ENCODE measurements around the gene SLCO3A1.

DNA sequence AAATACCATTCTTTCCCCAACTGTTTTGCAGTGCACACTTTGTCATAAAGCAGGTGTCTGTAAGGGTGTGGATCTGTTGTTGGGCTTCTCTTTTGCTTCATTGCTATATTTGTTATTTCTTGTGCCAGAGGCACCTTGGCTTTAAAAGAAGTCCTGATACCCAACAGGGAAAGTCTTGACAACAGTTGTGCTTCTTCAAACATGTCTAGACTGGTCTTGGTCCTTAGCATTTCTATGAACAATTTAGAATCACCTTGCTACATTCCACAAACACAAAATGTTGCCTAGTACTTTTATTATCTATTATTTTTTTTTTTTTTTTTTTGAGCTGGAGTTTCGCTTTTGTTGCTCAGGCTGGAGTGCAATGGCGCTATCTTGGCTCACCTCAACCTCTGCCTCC, 233.7 kb downstream of the SLCO3A1 start:
- TF ChIP-seq, protein P1, sequence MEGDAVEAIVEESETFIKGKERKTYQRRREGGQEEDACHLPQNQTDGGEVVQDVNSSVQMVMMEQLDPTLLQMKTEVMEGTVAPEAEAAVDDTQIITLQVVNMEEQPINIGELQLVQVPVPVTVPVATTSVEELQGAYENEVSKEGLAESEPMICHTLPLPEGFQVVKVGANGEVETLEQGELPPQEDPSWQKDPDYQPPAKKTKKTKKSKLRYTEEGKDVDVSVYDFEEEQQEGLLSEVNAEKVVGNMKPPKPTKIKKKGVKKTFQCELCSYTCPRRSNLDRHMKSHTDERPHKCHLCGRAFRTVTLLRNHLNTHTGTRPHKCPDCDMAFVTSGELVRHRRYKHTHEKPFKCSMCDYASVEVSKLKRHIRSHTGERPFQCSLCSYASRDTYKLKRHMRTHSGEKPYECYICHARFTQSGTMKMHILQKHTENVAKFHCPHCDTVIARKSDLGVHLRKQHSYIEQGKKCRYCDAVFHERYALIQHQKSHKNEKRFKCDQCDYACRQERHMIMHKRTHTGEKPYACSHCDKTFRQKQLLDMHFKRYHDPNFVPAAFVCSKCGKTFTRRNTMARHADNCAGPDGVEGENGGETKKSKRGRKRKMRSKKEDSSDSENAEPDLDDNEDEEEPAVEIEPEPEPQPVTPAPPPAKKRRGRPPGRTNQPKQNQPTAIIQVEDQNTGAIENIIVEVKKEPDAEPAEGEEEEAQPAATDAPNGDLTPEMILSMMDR (IDR thresholded peaks at IDR 0.05): no peak
- TF ChIP-seq POLR2A (IDR thresholded peaks at IDR 0.05) (no peak), EP300 (IDR thresholded peaks at IDR 0.05) (no peak)
